ENCODE data around the gene PPP1R14B. TPM values are rescaled to one million over a fixed set of nuclear protein-coding genes. Genes with fewer than 3 reads are reported as not detected.

Gene PPP1R14B
- total RNA-seq, 1 donor from 2014 or later, result 481 TPM

DNA sequence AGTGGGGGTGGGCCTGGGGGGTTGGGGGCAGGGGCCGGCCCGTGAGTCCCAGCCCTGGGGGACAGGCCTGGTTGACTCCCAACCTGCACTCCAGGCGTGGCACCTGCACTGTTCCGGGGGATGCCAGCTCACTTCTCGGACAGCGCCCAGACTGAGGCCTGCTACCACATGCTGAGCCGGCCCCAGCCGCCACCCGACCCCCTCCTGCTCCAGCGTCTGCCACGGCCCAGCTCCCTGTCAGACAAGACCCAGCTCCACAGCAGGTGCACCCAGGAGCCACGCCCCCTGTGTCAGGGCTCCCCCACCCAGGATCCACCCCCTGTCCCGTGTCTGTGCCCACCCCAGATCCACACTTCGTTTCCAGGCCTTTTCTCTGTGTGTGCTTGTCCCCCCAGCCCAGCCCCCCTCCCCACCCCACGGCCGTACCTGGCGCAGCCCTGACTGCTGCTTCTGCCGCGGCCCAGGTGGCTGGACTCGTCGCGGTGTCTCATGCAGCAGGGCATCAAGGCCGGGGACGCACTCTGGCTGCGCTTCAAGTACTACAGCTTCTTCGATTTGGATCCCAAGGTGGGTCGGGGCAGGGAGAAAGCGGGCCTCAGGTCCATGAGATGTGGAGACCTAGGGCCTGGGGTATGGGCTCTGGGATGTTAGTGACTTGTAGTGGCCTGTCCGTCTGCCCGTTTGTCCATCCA, 35.4 kb downstream of the PPP1R14B start:
- Histone ChIP-seq H3K4me3 (ENCODE audit: low read depth, low read length) (no peak overlapping the region), H3K36me3 (ENCODE audit: control insufficient read depth, insufficient read depth, low read length) (peaks cover 7% of the 10 kb centered on the region), H3K27me3 (ENCODE audit: control insufficient read depth, insufficient read depth, low read length) (no peaks in the 10 kb centered on the region)
- FAIRE-seq (no peak), DNase-seq (ENCODE audit: low read depth) (no peak)
- TF ChIP-seq, protein P1, sequence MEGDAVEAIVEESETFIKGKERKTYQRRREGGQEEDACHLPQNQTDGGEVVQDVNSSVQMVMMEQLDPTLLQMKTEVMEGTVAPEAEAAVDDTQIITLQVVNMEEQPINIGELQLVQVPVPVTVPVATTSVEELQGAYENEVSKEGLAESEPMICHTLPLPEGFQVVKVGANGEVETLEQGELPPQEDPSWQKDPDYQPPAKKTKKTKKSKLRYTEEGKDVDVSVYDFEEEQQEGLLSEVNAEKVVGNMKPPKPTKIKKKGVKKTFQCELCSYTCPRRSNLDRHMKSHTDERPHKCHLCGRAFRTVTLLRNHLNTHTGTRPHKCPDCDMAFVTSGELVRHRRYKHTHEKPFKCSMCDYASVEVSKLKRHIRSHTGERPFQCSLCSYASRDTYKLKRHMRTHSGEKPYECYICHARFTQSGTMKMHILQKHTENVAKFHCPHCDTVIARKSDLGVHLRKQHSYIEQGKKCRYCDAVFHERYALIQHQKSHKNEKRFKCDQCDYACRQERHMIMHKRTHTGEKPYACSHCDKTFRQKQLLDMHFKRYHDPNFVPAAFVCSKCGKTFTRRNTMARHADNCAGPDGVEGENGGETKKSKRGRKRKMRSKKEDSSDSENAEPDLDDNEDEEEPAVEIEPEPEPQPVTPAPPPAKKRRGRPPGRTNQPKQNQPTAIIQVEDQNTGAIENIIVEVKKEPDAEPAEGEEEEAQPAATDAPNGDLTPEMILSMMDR (IDR thresholded peaks at IDR 0.05; ENCODE audit: insufficient read depth, low read length, severe bottlenecking), result no peak

- Histone ChIP-seq H3K36me3 (ENCODE audit: control insufficient read depth, insufficient read depth, low read length) (peaks cover 16% of the 10 kb centered on the region), H3K4me3 (ENCODE audit: low read depth, low read length) (no peak overlapping the region), H3K27me3 (ENCODE audit: control insufficient read depth, insufficient read depth, low read length) (no peaks in the 10 kb centered on the region)
- no peak for DNase-seq (ENCODE audit: low read depth)
- TF ChIP-seq, protein P1 (IDR thresholded peaks at IDR 0.05; ENCODE audit: insufficient read depth, low read length, severe bottlenecking), result no peak
- no peak for FAIRE-seq
These were observed 36.3 kb downstream of the PPP1R14B start for GRCh38 chr11:64210301-64211020.

GRCh38 chr11:64209563-64209843, 37.2 kb downstream of the PPP1R14B start:
- peaks cover 17% of the 10 kb centered on the region for H3K36me3 ChIP-seq (ENCODE audit: control insufficient read depth, insufficient read depth, low read length)
- TF ChIP-seq, protein P1 (IDR thresholded peaks at IDR 0.05; ENCODE audit: insufficient read depth, low read length, severe bottlenecking), result no peak
- H3K27me3 ChIP-seq (ENCODE audit: control insufficient read depth, insufficient read depth, low read length), result no peaks in the 10 kb centered on the region
- FAIRE-seq (no peak), DNase-seq (ENCODE audit: low read depth) (no peak)
- H3K4me3 ChIP-seq (ENCODE audit: low read depth, low read length), result no peak overlapping the region

DNA sequence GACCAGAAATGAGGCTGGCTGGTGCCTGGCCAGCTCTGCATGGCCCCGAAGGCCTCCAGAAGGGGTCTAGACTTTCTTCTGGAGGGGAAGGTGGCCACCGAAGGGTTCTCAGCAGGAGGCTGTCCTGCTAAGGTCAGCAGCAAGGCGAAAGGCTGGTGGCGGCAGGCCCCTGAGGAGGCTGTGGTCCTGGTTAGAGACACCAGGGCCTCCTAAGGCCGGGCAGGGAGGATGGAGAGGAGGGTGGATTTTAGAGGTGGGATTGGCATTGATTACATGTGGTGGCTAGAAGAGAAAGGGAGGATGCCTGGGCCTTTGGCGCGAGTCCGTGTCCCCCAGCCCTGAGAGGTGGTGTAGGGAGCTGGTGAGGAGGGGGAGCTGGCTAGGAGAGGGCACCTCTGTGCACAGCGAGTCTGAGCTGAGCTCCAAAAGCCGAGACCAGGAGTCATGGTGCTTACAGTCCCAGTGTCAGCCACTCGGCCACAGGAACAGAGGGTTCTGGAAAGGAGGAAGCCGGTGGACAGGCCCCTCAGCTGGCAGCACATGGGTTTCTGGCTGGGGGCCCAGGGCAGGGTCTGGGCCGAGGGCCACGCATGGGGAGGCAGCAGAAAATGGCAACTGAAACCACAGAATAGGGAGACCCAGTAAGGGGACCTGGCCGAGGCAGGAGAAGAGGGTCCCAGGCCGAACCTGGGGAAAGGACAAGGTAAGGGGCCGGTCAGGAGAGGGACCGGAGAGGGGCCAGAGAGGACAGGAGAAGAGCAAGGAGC, 37.8 kb downstream of the PPP1R14B start:
- no peak overlapping the region for H3K4me3 ChIP-seq (ENCODE audit: low read depth, low read length)
- peaks cover 20% of the 10 kb centered on the region for H3K36me3 ChIP-seq (ENCODE audit: control insufficient read depth, insufficient read depth, low read length)
- no peak for DNase-seq (ENCODE audit: low read depth)
- no peak for FAIRE-seq
- no peaks in the 10 kb centered on the region for H3K27me3 ChIP-seq (ENCODE audit: control insufficient read depth, insufficient read depth, low read length)
- TF ChIP-seq, protein P1 (IDR thresholded peaks at IDR 0.05; ENCODE audit: insufficient read depth, low read length, severe bottlenecking), result no peak

DNA sequence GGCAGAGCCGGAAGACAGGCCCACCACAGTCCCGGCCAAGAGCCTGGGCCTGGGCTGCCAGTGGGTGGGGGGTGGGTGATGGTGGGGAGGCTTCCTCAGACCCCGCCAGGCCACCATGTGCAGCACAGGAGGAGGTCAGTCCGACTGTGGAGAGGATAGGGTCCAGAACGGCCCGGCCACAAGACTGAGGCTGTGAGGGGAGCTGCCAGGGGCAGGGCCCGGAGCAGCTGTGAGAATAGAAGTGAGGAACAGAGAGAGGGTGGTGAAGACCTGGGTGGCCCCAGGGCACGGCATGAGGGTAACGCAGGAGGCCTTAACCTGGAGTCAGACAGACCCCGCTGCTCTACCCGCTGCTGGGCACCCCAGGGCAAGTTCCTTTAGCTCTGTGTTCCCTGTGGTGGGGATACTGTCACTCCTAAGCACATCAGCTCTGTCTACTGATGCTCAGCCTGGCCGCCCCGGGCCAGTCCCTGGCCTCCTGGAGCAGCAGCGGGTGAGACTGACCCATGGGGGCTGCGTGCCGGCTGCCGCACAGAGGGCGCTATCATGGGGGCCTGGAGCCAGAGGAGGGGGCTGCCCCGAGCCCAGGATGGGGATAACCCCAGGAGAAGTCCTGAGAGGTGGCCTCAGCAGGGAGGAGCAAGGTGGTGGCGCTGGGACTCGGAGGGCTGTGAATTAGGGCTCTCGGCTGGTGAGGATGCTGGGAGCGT, 38.5 kb downstream of the PPP1R14B start:
- FAIRE-seq, result no peak
- Histone ChIP-seq H3K36me3 (ENCODE audit: control insufficient read depth, insufficient read depth, low read length) (peaks cover 22% of the 10 kb centered on the region), H3K4me3 (ENCODE audit: low read depth, low read length) (no peak overlapping the region), H3K27me3 (ENCODE audit: control insufficient read depth, insufficient read depth, low read length) (no peaks in the 10 kb centered on the region)
- no peak for DNase-seq (ENCODE audit: low read depth)
- TF ChIP-seq, protein P1 (IDR thresholded peaks at IDR 0.05; ENCODE audit: insufficient read depth, low read length, severe bottlenecking), result no peak

Data from bronchial epithelial cell (primary cell).